GM19467 (cell line): ENCODE results near the gene ATF7.
A peak's percentile ranks its signal among the peaks of the same experiment; 100 is the strongest.

Experiments
- ATAC-seq: cut with Tn5 transposase; IDR thresholded peaks from one replicate; pipeline ENCODE4 v1.9.1; 2021; ENCODE audit warnings: mild to moderate bottlenecking, moderate library complexity; ENCODE audit not compliant: unreplicated experiment

ATF7 gene

GRCh38 chr12:53504004-53504920, 121.9 kb downstream of the ATF7 start:
- no peak for ATAC-seq

DNA sequence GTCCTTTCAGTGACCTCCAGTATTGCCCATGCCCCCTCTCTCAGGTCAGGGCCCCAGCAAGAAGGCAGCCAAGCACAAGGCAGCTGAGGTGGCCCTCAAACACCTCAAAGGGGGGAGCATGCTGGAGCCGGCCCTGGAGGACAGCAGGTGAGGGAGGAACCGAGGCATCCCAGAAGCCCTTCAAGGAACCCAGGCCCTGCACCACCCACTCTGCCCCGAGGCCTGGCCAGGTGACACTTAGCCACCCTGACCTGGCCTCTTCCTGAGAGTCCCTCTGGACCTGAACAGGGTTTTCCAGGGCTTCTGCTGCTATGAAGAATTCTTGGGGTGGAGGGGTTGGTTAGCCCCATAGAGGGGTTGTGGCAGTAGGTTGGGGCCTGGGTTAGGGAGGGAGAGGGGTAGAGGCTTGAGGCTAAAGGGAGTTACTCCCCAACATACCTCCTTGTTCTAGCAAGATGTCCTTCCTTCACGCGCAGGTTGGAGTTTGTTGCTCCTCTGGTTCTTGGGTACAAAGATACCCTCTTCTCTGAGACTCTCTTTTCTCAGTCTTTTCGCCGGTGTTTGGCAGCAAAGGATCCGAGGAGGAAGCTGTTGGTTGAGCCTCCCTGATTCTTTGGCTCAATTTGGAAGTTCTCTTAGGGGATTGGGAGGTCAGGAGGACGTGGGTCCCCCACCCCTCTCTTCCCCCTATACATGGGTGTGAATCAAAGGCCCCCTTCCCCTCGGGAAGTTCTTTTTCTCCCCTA, 123.0 kb downstream of the ATF7 start:
- ATAC-seq: no peak

GRCh38 chr12:53502331-53502730, 123.9 kb downstream of the ATF7 start:
- ATAC-seq: no peak

GRCh38 chr12:53501615-53502181, 124.5 kb downstream of the ATF7 start:
- no peak for ATAC-seq

GRCh38 chr12:53500776-53501614, 125.2 kb downstream of the ATF7 start, which contains the start of gene TARBP2:
Gene TARBP2, plus strand, starts transcription at chr12:53501283. Its CDS starts 126 bp downstream, at chr12:53501409.
- ATAC-seq: peak; percentile 65

GRCh38 chr12:53500142-53500775, 125.9 kb downstream of the ATF7 start:
- ATAC-seq: no peak

GRCh38 chr12:53499266-53500141, 126.7 kb downstream of the ATF7 start, which contains the start of gene MAP3K12:
Gene MAP3K12, minus strand, starts transcription at chr12:53499458. Its CDS starts 12,067 bp downstream, at chr12:53487391.
- ATAC-seq: no peak

- ATAC-seq: no peak
Measured at GRCh38 chr12:53498235-53498630, 127.9 kb downstream of the ATF7 start.

- no peak for ATAC-seq
Measured at GRCh38 chr12:53497461-53497860, 128.7 kb downstream of the ATF7 start.

DNA sequence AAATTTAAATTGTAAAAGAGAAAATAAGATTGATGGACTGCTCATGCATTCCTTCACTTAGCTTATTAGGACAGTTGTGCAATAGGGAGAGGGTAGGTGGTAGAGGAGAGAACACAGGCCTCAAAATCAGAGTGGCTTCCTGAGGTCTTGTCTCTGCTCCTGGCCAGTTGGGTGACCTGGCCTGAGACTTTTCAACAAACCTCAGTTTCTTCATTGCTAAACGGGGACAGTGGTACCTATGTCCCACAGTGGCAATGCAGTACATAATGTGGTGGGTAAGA, 129.5 kb downstream of the ATF7 start:
- ATAC-seq: no peak

DNA sequence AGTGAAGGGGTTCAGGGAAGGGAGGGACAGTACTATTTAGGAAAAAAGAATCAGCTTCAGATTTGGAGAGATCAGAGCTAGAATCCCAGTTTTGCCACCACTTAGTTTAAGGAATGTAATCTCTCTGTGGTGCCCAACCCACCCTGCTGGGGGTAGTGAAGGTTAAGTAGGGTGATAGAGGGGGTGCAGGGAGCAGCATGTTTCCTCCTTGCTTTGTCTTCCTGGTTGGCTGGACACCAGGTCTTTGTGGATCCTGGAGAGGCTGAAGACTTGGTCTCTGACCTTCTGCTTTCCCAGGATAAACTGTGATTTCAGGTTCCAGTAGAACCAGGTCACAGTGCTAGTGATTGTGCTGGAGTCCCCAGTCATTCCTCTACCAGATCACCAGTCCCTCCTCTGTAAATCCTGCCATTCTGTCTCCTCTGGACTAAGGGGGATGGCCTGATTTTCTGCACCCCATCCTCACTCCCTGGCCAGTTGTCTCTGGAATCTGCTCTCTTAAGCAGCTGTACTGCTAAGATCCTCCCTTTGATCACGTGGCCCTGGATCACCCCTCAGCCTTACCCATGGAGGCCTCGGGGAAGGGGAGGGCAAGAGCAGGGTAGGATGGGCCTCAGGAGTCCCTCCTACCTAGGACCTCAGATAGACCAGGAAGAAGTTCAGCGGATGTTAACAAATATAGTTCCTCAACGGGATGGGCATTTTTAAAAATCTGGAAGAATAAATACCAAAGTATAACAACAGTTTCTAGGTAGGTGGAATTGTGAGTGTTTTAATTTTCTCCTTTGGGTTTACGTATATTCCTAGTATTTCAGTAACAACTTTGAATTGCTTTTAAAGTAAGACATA, 130.1 kb downstream of the ATF7 start:
- ATAC-seq: no peak

- no peak for ATAC-seq
Measured at GRCh38 chr12:53493610-53494391, 132.4 kb downstream of the ATF7 start.

DNA sequence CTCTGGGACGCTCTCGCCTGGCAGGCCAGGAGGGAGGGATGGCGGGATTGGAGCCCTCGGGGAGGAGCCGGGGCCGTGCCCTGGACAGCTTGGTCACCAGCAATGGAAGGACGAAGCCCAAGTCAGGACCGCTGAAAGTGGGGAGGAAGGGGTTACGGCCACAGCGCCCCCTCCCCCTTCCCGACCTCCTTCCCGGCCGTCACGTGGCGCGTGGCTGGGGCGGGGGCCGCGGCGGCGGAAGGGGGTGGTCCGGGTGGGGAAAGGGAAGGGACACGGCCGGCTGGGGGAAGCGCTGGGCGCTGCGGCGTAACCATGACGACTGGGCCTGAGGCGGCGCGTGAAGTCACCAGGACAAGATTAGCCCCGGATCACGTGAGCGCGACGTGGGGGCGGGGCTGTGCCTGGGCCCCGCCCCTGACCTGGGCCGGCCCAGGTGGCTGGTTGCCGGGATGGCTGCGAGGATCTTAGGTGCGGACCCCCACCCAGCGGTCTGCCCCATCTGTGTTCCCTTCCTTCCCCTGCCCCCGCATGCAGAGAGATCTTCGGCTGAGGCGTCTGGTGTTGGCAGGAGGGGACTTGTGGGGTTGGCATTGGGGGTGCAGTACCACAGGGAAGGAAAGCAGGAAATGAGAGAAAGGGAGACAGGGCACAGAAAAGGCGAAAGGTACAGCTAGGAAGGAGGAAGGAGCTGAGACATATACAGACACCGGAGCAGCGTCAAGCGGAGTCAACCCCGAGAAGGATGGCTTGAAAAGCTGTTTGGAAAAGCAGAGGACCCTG, 133.2 kb downstream of the ATF7 start:
- ATAC-seq: peak; percentile 89

DNA sequence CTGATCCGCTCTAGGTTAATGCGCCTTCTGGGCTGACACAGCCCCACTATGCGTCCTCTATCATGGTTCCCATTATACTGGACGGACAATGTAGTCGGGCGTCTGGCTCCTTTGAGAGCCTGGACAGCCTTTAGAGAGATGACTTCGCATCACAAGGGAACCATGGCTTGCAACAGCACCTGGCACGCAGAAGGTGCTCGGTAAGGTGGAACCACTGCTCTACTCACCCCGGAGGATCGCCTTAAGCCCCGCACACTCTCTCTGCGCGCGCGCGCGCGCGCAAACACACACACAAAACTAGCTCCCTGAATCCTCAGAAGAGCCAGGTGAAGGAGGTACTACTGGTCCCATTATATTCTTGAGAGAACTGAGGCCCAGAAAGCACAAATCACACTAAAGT, 134.0 kb downstream of the ATF7 start:
- no peak for ATAC-seq

GRCh38 chr12:53489242-53489864, 136.8 kb downstream of the ATF7 start:
- ATAC-seq: no peak

DNA sequence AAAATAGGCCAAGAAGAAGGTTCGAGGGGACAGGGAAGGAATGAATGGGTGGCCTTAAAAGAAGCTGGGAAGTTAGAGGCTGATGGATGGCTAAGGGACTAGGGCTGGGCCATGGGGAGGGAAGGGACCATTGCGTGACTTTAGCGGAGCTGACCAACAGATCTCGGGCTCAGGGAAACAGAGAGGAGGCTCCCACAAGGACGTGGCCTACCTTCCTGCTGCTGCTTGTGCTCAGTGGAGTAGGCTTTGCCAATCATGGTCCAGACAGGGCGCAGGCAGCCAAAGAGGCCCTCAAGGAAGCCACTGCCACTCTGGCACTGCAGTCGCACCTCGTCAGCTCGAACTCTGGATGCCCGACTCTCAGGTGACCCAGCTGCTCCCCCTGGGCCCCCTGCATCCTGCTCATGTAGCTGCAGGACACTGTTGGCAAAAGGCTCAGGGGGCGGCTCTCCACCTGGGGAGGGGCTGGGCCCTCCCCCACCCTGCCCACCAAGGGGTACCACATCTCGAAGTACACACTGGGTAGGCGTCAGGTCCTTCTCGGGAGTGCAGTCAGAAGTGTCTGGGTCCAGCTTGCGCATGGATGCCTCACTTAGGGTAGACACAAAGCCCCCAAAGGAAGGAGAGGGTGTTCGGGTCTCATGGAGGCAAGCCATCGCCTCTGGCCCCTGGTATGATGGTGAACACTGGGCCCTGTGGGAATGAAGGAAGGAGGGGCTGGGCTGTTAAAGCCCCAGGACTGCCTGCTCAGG, 139.3 kb downstream of the ATF7 start:
- no peak for ATAC-seq
